H1 (cell line): ENCODE measurements around the gene EXOC2. TPM values are rescaled to one million over a fixed set of nuclear protein-coding genes. Genes with fewer than 3 reads are reported as not detected.
A peak's percentile ranks its signal among the peaks of the same experiment; 100 is the strongest.

ENCODE experiments used
- CTCF ChIA-PET: fragments of 300-600 bp; sonication (Branson Sonifier 250); formaldehyde crosslinking; loops from one replicate; lab custom pipeline; 2021; ENCODE audit not compliant: partially characterized antibody; lab: Charles Lee
- POLR2A ChIA-PET: fragments of 300-600 bp; sonication (Branson Sonifier 250); formaldehyde crosslinking; loops from one replicate; lab custom pipeline; 2021; ENCODE audit warnings: inconsistent platforms; ENCODE audit not compliant: partially characterized antibody; lab: Charles Lee
- DNase-seq, 2 experiments: peaks; one replicate each; pipeline versions ENCODE4 v3.0.0 to v3.0.0-alpha.2; 2010 to 2022; ENCODE audit warnings: low spot score in 2 of 2, low read depth in 1 of 2, mixed read lengths in 1 of 2
- FAIRE-seq: peaks from 2 replicates; lab custom pipeline; 2011; peaks lifted over from hg19 to GRCh38; lab: Jason Lieb, UNC
- H2AFZ ChIP-seq: 2 replicates; pipeline ENCODE4 v1.8.1; 2012; ENCODE audit warnings: low read length, inconsistent platforms
- H2AK5ac ChIP-seq: 2 replicates; pipeline ENCODE4 v1.6.1; 2013; ENCODE audit warnings: low read depth, low read length
- H2BK120ac ChIP-seq: replicated peaks from 2 replicates; pipeline ENCODE3; 2013; ENCODE audit warnings: low read depth, low read length, inconsistent platforms
- H2BK12ac ChIP-seq: 2 replicates; pipeline ENCODE4 v1.6.1; 2013; ENCODE audit warnings: low read depth, low read length
- H2BK15ac ChIP-seq: 2 replicates; pipeline ENCODE4 v1.6.1; 2013; ENCODE audit warnings: low read length
- H2BK20ac ChIP-seq: 2 replicates; pipeline ENCODE4 v1.6.1; 2013; ENCODE audit warnings: low read length
- H2BK5ac ChIP-seq: 2 replicates; pipeline ENCODE4 v1.6.1; 2013; ENCODE audit warnings: low read depth, low read length
- H3K14ac ChIP-seq: 2 replicates; pipeline ENCODE4 v1.6.1; 2013; ENCODE audit warnings: inconsistent platforms; ENCODE audit not compliant: insufficient read length
- H3K18ac ChIP-seq: 2 replicates; pipeline ENCODE4 v1.6.1; 2013; ENCODE audit warnings: low read length; ENCODE audit errors: extremely low read depth
- H3K23ac ChIP-seq: 2 replicates; pipeline ENCODE4 v1.6.1; 2013; ENCODE audit warnings: inconsistent platforms; ENCODE audit not compliant: insufficient read length
- H3K23me2 ChIP-seq: 2 replicates; pipeline ENCODE4 v1.6.1; 2013; ENCODE audit warnings: low read depth, low read length
- H3K27ac ChIP-seq: 2 replicates; pipeline ENCODE4 v1.6.1; 2011; ENCODE audit warnings: low read depth, low read length, inconsistent platforms
- H3K27me3 ChIP-seq, 4 experiments: replicated peaks in 1 of 4; 1 replicate in 1 of 4; 2 replicates in 3 of 4; pipeline versions ENCODE4 v1.6.1 to v1.8.1; 2011 to 2013; ENCODE audit warnings: low read length in 3 of 4, mild to moderate bottlenecking in 3 of 4, inconsistent platforms in 2 of 4, mixed read lengths in 2 of 4, moderate library complexity in 1 of 4; ENCODE audit not compliant: control insufficient read depth in 3 of 4, insufficient read depth in 3 of 4; ENCODE audit errors: extremely low read depth in 1 of 4
- H3K36me3 ChIP-seq, 4 experiments: 2 replicates each; pipeline versions ENCODE4 v1.6.1 to v1.8.1; 2011 to 2013; ENCODE audit warnings: mild to moderate bottlenecking in 4 of 4, low read length in 3 of 4, moderate library complexity in 2 of 4, control low read depth in 1 of 4, inconsistent platforms in 1 of 4; ENCODE audit not compliant: insufficient read depth in 4 of 4, control insufficient read depth in 2 of 4
- H3K4ac ChIP-seq: replicated peaks from 2 replicates; pipeline ENCODE3; 2013; ENCODE audit warnings: low read length, low read depth, mixed read lengths, inconsistent platforms; ENCODE audit not compliant: insufficient read length
- H3K4me1 ChIP-seq, 4 experiments: replicated peaks in 1 of 4; 1 replicate in 1 of 4; 2 replicates in 3 of 4; pipeline versions ENCODE4 v1.6.1 to v1.8.1; 2011 to 2013; ENCODE audit warnings: low read length in 3 of 4, inconsistent platforms in 2 of 4, mixed read lengths in 1 of 4; ENCODE audit not compliant: insufficient read depth in 4 of 4, control insufficient read depth in 3 of 4
- H3K4me2 ChIP-seq, 2 experiments: 2 replicates each; pipeline versions ENCODE4 v1.6.1 to v1.8.1; 2011 to 2013; ENCODE audit warnings: low read depth in 2 of 2, low read length in 2 of 2, control low read depth in 1 of 2, inconsistent platforms in 1 of 2, mild to moderate bottlenecking in 1 of 2; ENCODE audit not compliant: insufficient read depth in 1 of 2
- H3K4me3 ChIP-seq, 4 experiments: fragments of 200-600, 300-600 bp in 1 of 4; sonication (generic), shearing (Covaris generic), sonication (Bioruptor Twin) in 1 of 4; 2 replicates each; pipeline versions ENCODE4 v1.5.1 to v1.8.1; 2011 to 2016; ENCODE audit warnings: low read length in 4 of 4, low read depth in 3 of 4, control low read depth in 2 of 4, inconsistent platforms in 2 of 4, mild to moderate bottlenecking in 2 of 4, mixed read lengths in 1 of 4, moderate library complexity in 1 of 4; ENCODE audit not compliant: insufficient read depth in 2 of 4; ENCODE audit errors: extremely low read depth in 1 of 4
- H3K56ac ChIP-seq: replicated peaks from 2 replicates; pipeline ENCODE3; 2013; ENCODE audit warnings: low read depth, mild to moderate bottlenecking, mixed read lengths, low read length, inconsistent platforms; ENCODE audit not compliant: insufficient read length
- H3K79me1 ChIP-seq: 2 replicates; pipeline ENCODE4 v1.6.1; 2013; ENCODE audit warnings: low read depth, low read length, control low read depth
- H3K79me2 ChIP-seq, 2 experiments: 2 replicates each; pipeline versions ENCODE4 v1.6.1 to v1.8.1; 2012 to 2013; ENCODE audit warnings: low read length in 2 of 2, mild to moderate bottlenecking in 2 of 2, inconsistent platforms in 1 of 2; ENCODE audit not compliant: insufficient read depth in 2 of 2, control insufficient read depth in 1 of 2
- H3K9ac ChIP-seq, 4 experiments: replicated peaks in 1 of 4; 1 replicate in 1 of 4; 2 replicates in 3 of 4; pipeline versions ENCODE4 v1.6.1 to v1.8.1; 2011 to 2013; ENCODE audit warnings: low read depth in 3 of 4, low read length in 3 of 4, control low read depth in 2 of 4, mild to moderate bottlenecking in 2 of 4, moderate library complexity in 2 of 4, inconsistent platforms in 1 of 4; ENCODE audit errors: extremely low read depth in 1 of 4
- H3K9me3 ChIP-seq, 2 experiments: 2 replicates each; pipeline versions ENCODE4 v1.6.1 to v1.8.1; 2012 to 2013; ENCODE audit warnings: mild to moderate bottlenecking in 2 of 2, moderate library complexity in 2 of 2, control low read depth in 1 of 2, inconsistent platforms in 1 of 2, low read depth in 1 of 2, low read length in 1 of 2, mixed read lengths in 1 of 2; ENCODE audit not compliant: insufficient read depth in 2 of 2
- H4K20me1 ChIP-seq, 2 experiments: replicated peaks in 1 of 2; 2 replicates each; pipeline versions ENCODE3 to v1.8.1; 2011 to 2013; ENCODE audit warnings: inconsistent platforms in 2 of 2, low read length in 2 of 2, mild to moderate bottlenecking in 1 of 2; ENCODE audit not compliant: insufficient read depth in 2 of 2, control insufficient read depth in 1 of 2
- H4K5ac ChIP-seq: 2 replicates; pipeline ENCODE4 v1.6.1; 2013; ENCODE audit warnings: low read length, low read depth, mixed read lengths, inconsistent platforms; ENCODE audit not compliant: insufficient read length
- H4K8ac ChIP-seq: 2 replicates; pipeline ENCODE4 v1.8.0; 2013; ENCODE audit warnings: mild to moderate bottlenecking, moderate library complexity, low read length, inconsistent platforms; ENCODE audit not compliant: insufficient read depth; ENCODE audit errors: extremely low read depth
- H4K91ac ChIP-seq: replicated peaks from 2 replicates; pipeline ENCODE3; 2013; ENCODE audit warnings: low read length, mixed read lengths, inconsistent platforms; ENCODE audit not compliant: insufficient read length
- EZH2 ChIP-seq: fragments of 200-600 bp; sonication (generic); IDR thresholded peaks from 2 replicates; pipeline ENCODE4 v1.7.1; 2012; ENCODE audit warnings: low read depth, mild to moderate bottlenecking, moderate library complexity, low read length, inconsistent platforms; ENCODE audit not compliant: severe bottlenecking
- JUN ChIP-seq: IDR thresholded peaks from 2 replicates; pipeline ENCODE4 v1.6.1; 2011; ENCODE audit warnings: low read depth, mild to moderate bottlenecking, improper control_type of control experiment, low read length
- SUZ12 ChIP-seq: fragments of 200-600 bp; sonication (generic); IDR thresholded peaks from 2 replicates; pipeline ENCODE4 v1.6.1; 2012; ENCODE audit warnings: mild to moderate bottlenecking, inconsistent platforms, low read length, moderate library complexity, mixed read lengths
- TCF12 ChIP-seq: IDR thresholded peaks from 2 replicates; pipeline ENCODE4 v1.6.1; 2011; ENCODE audit warnings: low read depth, mild to moderate bottlenecking, low read length
- WGBS, 2 experiments: shearing (Covaris generic) in 1 of 2; methylation state at CpG; one replicate each; pipeline versions ENCODE4 v1.1.6 to v1.1.7; 2013 to 2015; ENCODE audit warnings: low lambda C conversion rate in 2 of 2, mixed read lengths in 2 of 2, inconsistent platforms in 1 of 2, low coverage in 1 of 2, missing lambda C conversion rate in 1 of 2; ENCODE audit not compliant: insufficient replicate concordance in 2 of 2, insufficient coverage in 1 of 2, insufficient read length in 1 of 2; ENCODE audit errors: extremely low coverage in 1 of 2, missing lambda C conversion rate in 1 of 2; 5-methylcytosine and 5-hydroxymethylcytosine counted together
- polyA plus RNA-seq, 7 experiments: library from polyadenylated mRNA; depleted of rRNA in 3 of 7; stranded (reverse) in 5 of 7; unstranded in 2 of 7; fragments of >200 nt in 5 of 7; fragments of 200-250 nt in 2 of 7; gene quantifications; 1 replicate in 5 of 7; 2 replicates in 1 of 7; 4 replicates in 1 of 7; pipeline versions ENCODE4 v1.2.1 to v1.2.3, GENCODE V29; 2011 to 2013; ENCODE audit warnings: missing spikeins in 2 of 7, mixed read lengths in 2 of 7
- total RNA-seq: library from RNA; stranded (reverse); fragmentation: NEBNext Ultra II Directional; extraction: Animal tissue kit (Norgen Biotek cat#: 25700); gene quantifications from 2 replicates; pipeline ENCODE4 v1.2.1, GENCODE V29; 2021

EXOC2 gene
- total and polyA plus RNA-seq, 2 of the 8 experiments (the other 6 are each of a cell fraction or from before 2014, with no cell fraction given): 25.5 to 44.4 TPM

DNA sequence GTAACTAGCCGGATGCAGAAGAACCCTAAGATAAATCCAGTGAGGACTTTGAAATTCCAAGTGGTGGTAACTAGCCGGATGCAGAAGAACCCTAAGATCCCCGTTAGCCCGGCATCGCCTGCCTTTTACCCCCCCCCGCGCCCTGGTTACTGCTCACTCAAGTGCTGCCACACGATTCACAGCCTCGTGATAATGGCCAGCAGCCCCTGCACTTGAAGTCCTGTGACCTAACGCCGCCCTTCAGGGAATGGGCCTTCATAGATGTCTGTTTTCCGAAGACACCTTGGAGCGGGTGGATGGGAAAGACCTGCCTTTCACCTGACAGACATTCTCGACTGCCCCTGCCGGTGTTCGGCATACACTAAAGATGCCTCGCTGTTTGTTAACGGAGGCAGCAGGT is 163.9 kb downstream of the EXOC2 start:
- 91% methylated on average over 18 of the region's 18 CpGs; no CpG with 5 or more reads in 1 of the 2 experiments for WGBS, 2 experiments
- H3K79me2 ChIP-seq: no peaks in the 10 kb centered on the region
- no peak overlapping the region for H4K91ac ChIP-seq
- H3K4me3 ChIP-seq: no peak overlapping the region
- no peak overlapping the region for H2BK5ac ChIP-seq
- no peak overlapping the region for H3K9ac ChIP-seq
- POLR2A ChIA-PET: no interaction called here
- no peak overlapping the region for H3K23ac ChIP-seq
- no peak overlapping the region for H4K8ac ChIP-seq
- DNase-seq (no peak), FAIRE-seq (peak; percentile 63)
- H3K27me3 ChIP-seq: no peaks in the 10 kb centered on the region
- H2BK15ac ChIP-seq: no peak overlapping the region
- H2BK20ac ChIP-seq: no peak overlapping the region
- no peak overlapping the region for H3K18ac ChIP-seq
- H3K23me2 ChIP-seq: no peaks in the 10 kb centered on the region
- no peak overlapping the region for H3K27ac ChIP-seq
- no peak overlapping the region for H2AFZ ChIP-seq
- H3K4me2 ChIP-seq: no peak overlapping the region
- no peak overlapping the region for H3K4ac ChIP-seq
- no peak overlapping the region for H4K5ac ChIP-seq
- H2AK5ac ChIP-seq: no peak overlapping the region
- no peaks in the 10 kb centered on the region for H3K4me1 ChIP-seq
- H3K14ac ChIP-seq: no peak overlapping the region
- H3K36me3 ChIP-seq: peaks cover 0 to 5% (median 2%) of the 10 kb centered on the region in 4 experiments; a peak in 3 of 8 replicates
- no peaks in the 10 kb centered on the region for H3K9me3 ChIP-seq
- H3K56ac ChIP-seq: no peak overlapping the region
- H2BK12ac ChIP-seq: no peak overlapping the region
- peaks cover 0 to 1% of the 10 kb centered on the region in 2 experiments for H4K20me1 ChIP-seq
- CTCF ChIA-PET: no interaction called here
- no peaks in the 10 kb centered on the region for H3K79me1 ChIP-seq
- no peak overlapping the region for H2BK120ac ChIP-seq
- TF ChIP-seq JUN (no peak), TCF12 (no peak), EZH2 (no peak), SUZ12 (no peak)
